ENCODE results near the gene RAB4B.
A peak's percentile ranks its signal among the peaks of the same experiment; 100 is the strongest.
"Not testable (repeated sequence)": the region's sequence is repeated elsewhere in the genome, so short reads cannot be mapped to it uniquely, and the experiment has no call there.

The RAB4B gene

GRCh38 chr19:40771101-40771862 is 6.8 kb upstream of the RAB4B start:
- not testable (repeated sequence) for H3K27me3 ChIP-seq (ENCODE audit: control insufficient read depth in 1 of 2, insufficient read depth in 2 of 2, low read length in 2 of 2); H3K36me3 ChIP-seq (ENCODE audit: insufficient read depth, low read length); H3K4me1 ChIP-seq (ENCODE audit: insufficient read depth, low read length); H3K9me3 ChIP-seq (ENCODE audit: low read length); H3K4me3 ChIP-seq (ENCODE audit: low read depth in 1 of 2, low read length in 2 of 2); H3K9ac ChIP-seq (ENCODE audit: low read length); H3K27ac ChIP-seq (ENCODE audit: low read depth, low read length)

DNA sequence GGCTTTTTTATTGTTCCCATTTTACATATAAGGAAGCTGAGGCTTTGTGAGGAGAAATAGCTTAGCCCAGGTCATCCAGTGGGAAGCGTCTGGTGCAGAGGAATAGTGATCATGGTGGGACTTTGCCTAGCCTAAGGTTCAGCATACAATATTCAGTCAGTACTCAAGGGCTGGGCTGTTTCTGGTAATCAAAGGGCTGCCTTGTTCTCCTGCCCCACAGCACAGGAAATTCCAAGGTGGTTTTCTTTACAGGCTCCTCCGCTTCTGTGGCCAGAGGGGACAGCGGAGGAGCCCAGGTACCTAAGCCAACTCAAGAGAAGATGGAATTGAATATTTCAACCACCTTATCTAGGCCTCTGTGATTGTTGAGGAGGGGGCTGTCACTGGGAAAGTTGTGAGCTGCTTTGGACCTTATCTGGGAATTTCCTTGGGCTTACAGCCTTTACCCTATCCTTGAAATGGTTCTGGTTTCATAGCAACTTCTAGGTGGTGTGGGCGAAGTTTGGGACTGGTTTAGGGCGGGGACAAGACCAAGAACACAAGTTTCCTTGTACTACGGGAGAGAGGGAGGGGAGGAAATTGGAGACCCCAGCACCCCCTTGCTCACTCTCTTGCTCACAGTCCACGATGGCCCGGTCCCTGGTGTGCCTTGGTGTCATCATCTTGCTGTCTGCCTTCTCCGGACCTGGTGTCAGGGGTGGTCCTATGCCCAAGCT is 3.0 kb upstream of the RAB4B start, which contains the start of gene MIA:
MIA (plus strand) TSS at position 606 of the 716 bp plus-strand sequence; CDS start at position 628, 22 bp downstream.
- H3K4me1 ChIP-seq (ENCODE audit: insufficient read depth, low read length), result peaks cover 17% of the 10 kb centered on the region
- no peak within 1 kb of the TSS for H3K27ac ChIP-seq (ENCODE audit: low read depth, low read length)
- H3K36me3 ChIP-seq (ENCODE audit: insufficient read depth, low read length), result no peaks in the 10 kb centered on the region
- H3K9ac ChIP-seq (ENCODE audit: low read length), result no peak within 1 kb of the TSS
- H3K9me3 ChIP-seq (ENCODE audit: low read length), result no peaks in the 10 kb centered on the region
- H3K4me3 ChIP-seq (ENCODE audit: low read depth in 1 of 2, low read length in 2 of 2), result no peak within 1 kb of the TSS
- H3K27me3 ChIP-seq (ENCODE audit: control insufficient read depth in 1 of 2, insufficient read depth in 2 of 2, low read length in 2 of 2), result no peaks in the 10 kb centered on the region

- Histone ChIP-seq H3K9ac (ENCODE audit: low read length) (no peak overlapping the region), H3K27ac (ENCODE audit: low read depth, low read length) (no peak overlapping the region), H3K9me3 (ENCODE audit: low read length) (no peaks in the 10 kb centered on the region), H3K36me3 (ENCODE audit: insufficient read depth, low read length) (no peaks in the 10 kb centered on the region), H3K4me3 (ENCODE audit: low read depth in 1 of 2, low read length in 2 of 2) (no peak overlapping the region), H3K27me3 (ENCODE audit: control insufficient read depth in 1 of 2, insufficient read depth in 2 of 2, low read length in 2 of 2) (no peaks in the 10 kb centered on the region), H3K4me1 (ENCODE audit: insufficient read depth, low read length) (peaks cover 17% of the 10 kb centered on the region)
Measured at GRCh38 chr19:40775632-40776022, 2.4 kb upstream of the RAB4B start.

- Histone ChIP-seq H3K9me3 (ENCODE audit: low read length) (no peaks in the 10 kb centered on the region), H3K4me3 (ENCODE audit: low read depth in 1 of 2, low read length in 2 of 2) (no peak overlapping the region), H3K9ac (ENCODE audit: low read length) (no peak overlapping the region), H3K27ac (ENCODE audit: low read depth, low read length) (no peak overlapping the region), H3K4me1 (ENCODE audit: insufficient read depth, low read length) (peaks cover 17% of the 10 kb centered on the region), H3K36me3 (ENCODE audit: insufficient read depth, low read length) (no peaks in the 10 kb centered on the region), H3K27me3 (ENCODE audit: control insufficient read depth in 1 of 2, insufficient read depth in 2 of 2, low read length in 2 of 2) (no peaks in the 10 kb centered on the region)
Measured at GRCh38 chr19:40776364-40776763, 1.7 kb upstream of the RAB4B start.

DNA sequence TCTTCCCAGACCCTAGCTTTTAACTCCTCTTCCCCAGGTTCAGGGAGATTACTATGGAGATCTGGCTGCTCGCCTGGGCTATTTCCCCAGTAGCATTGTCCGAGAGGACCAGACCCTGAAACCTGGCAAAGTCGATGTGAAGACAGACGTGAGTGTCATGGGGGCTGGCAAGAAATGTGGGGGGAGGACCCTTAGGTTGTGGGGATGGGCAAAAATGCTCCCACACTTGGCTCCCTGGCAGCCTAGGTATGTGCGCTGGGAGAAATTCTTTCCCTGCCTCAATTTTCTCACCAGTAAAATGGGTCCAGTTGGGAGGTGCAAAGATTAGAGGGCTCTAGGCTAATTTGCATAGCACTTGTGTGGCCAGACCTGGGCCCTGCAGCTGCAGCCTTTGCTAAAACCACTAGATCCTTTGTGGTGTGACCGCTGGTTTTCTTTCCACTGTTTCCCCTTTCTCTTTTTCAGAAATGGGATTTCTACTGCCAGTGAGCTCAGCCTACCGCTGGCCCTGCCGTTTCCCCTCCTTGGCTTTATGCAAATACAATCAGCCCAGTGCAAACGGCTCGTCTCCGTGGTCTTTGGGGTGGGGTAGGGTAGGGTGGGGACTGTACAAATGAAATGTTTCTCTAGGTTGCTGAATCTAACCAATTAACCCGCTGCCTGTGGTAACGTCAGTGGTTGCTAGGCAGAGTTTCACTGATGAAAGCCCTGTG is 959 bp upstream of the RAB4B start:
- Histone ChIP-seq H3K9me3 (ENCODE audit: low read length) (no peaks in the 10 kb centered on the region), H3K27me3 (ENCODE audit: control insufficient read depth in 1 of 2, insufficient read depth in 2 of 2, low read length in 2 of 2) (no peaks in the 10 kb centered on the region), H3K9ac (ENCODE audit: low read length) (peak overlapping the region; percentile 69), H3K27ac (ENCODE audit: low read depth, low read length) (peak overlapping the region; percentile 99), H3K36me3 (ENCODE audit: insufficient read depth, low read length) (no peaks in the 10 kb centered on the region), H3K4me1 (ENCODE audit: insufficient read depth, low read length) (peaks cover 17% of the 10 kb centered on the region), H3K4me3 (ENCODE audit: low read depth in 1 of 2, low read length in 2 of 2) (peak overlapping the region; percentile 59 to 94)

GRCh38 chr19:40777645-40777936 is 456 bp upstream of the RAB4B start:
- Histone ChIP-seq H3K9me3 (ENCODE audit: low read length) (no peaks in the 10 kb centered on the region), H3K4me1 (ENCODE audit: insufficient read depth, low read length) (peaks cover 17% of the 10 kb centered on the region), H3K27ac (ENCODE audit: low read depth, low read length) (peak overlapping the region; percentile 99), H3K4me3 (ENCODE audit: low read depth in 1 of 2, low read length in 2 of 2) (peak overlapping the region; percentile 59 to 94), H3K36me3 (ENCODE audit: insufficient read depth, low read length) (no peaks in the 10 kb centered on the region), H3K27me3 (ENCODE audit: control insufficient read depth in 1 of 2, insufficient read depth in 2 of 2, low read length in 2 of 2) (no peaks in the 10 kb centered on the region), H3K9ac (ENCODE audit: low read length) (peak overlapping the region; percentile 69)

- H3K4me1 ChIP-seq (ENCODE audit: insufficient read depth, low read length), result peaks cover 17% of the 10 kb centered on the region
- peak overlapping the region; percentile 35 to 94 for H3K4me3 ChIP-seq (ENCODE audit: low read depth in 1 of 2, low read length in 2 of 2)
- no peaks in the 10 kb centered on the region for H3K36me3 ChIP-seq (ENCODE audit: insufficient read depth, low read length)
- H3K9me3 ChIP-seq (ENCODE audit: low read length), result no peaks in the 10 kb centered on the region
- H3K9ac ChIP-seq (ENCODE audit: low read length), result no peak overlapping the region
- no peaks in the 10 kb centered on the region for H3K27me3 ChIP-seq (ENCODE audit: control insufficient read depth in 1 of 2, insufficient read depth in 2 of 2, low read length in 2 of 2)
- H3K27ac ChIP-seq (ENCODE audit: low read depth, low read length), result peak overlapping the region; percentile 59
Measured at GRCh38 chr19:40778706-40779284, 748 bp downstream of the RAB4B start.

DNA sequence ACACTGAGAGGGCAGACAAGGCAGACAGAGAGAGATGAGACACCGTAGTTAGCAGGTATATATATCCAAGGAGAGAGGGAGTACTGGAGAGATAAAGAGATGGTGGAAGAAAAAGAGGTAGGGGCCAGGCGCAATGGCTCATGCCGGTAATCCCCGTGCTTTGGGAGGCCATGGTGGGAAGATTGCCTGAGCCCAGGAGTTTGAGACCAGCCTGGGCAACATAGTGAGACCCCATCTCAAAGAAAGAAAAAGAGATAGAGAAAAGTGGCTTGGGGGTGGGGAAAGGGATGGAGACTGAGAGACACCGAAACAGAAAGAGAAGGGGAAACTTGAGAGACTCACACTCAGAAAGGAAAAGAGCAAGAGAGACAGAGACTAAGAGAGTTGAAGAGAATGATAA is 2.5 kb downstream of the RAB4B start:
- Histone ChIP-seq H3K36me3 (ENCODE audit: insufficient read depth, low read length) (no peaks in the 10 kb centered on the region), H3K27ac (ENCODE audit: low read depth, low read length) (no peak overlapping the region), H3K9me3 (ENCODE audit: low read length) (no peaks in the 10 kb centered on the region), H3K4me1 (ENCODE audit: insufficient read depth, low read length) (peaks cover 17% of the 10 kb centered on the region), H3K9ac (ENCODE audit: low read length) (no peak overlapping the region), H3K4me3 (ENCODE audit: low read depth in 1 of 2, low read length in 2 of 2) (no peak overlapping the region), H3K27me3 (ENCODE audit: control insufficient read depth in 1 of 2, insufficient read depth in 2 of 2, low read length in 2 of 2) (no peaks in the 10 kb centered on the region)

- H3K27me3 ChIP-seq (ENCODE audit: control insufficient read depth in 1 of 2, insufficient read depth in 2 of 2, low read length in 2 of 2), result no peaks in the 10 kb centered on the region
- H3K27ac ChIP-seq (ENCODE audit: low read depth, low read length), result no peak overlapping the region
- peaks cover 17% of the 10 kb centered on the region for H3K4me1 ChIP-seq (ENCODE audit: insufficient read depth, low read length)
- no peaks in the 10 kb centered on the region for H3K9me3 ChIP-seq (ENCODE audit: low read length)
- no peaks in the 10 kb centered on the region for H3K36me3 ChIP-seq (ENCODE audit: insufficient read depth, low read length)
- H3K9ac ChIP-seq (ENCODE audit: low read length), result no peak overlapping the region
- no peak overlapping the region for H3K4me3 ChIP-seq (ENCODE audit: low read depth in 1 of 2, low read length in 2 of 2)
Measured at GRCh38 chr19:40781140-40781539, 3.1 kb downstream of the RAB4B start.

DNA sequence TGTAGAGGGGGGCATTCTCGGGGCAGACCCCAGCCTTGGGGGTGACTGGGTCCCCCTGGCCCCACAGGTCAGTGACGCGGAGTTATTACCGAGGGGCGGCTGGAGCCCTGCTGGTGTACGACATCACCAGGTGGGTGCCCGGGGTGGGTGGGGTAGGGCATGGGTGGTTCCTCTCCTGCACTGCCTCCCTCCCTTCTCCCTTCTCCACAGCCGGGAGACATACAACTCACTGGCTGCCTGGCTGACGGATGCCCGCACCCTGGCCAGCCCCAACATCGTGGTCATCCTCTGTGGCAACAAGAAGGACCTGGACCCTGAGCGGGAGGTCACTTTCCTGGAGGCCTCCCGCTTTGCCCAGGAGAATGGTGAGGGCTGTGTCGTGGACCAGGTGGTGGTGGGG is 5.7 kb downstream of the RAB4B start:
- H3K27me3 ChIP-seq (ENCODE audit: control insufficient read depth in 1 of 2, insufficient read depth in 2 of 2, low read length in 2 of 2), result no peaks in the 10 kb centered on the region
- no peak overlapping the region for H3K27ac ChIP-seq (ENCODE audit: low read depth, low read length)
- no peaks in the 10 kb centered on the region for H3K9me3 ChIP-seq (ENCODE audit: low read length)
- no peak overlapping the region for H3K4me3 ChIP-seq (ENCODE audit: low read depth in 1 of 2, low read length in 2 of 2)
- peaks cover 7% of the 10 kb centered on the region for H3K4me1 ChIP-seq (ENCODE audit: insufficient read depth, low read length)
- no peak overlapping the region for H3K9ac ChIP-seq (ENCODE audit: low read length)
- H3K36me3 ChIP-seq (ENCODE audit: insufficient read depth, low read length), result peaks cover 6% of the 10 kb centered on the region

GRCh38 chr19:40784146-40784545 is 6.1 kb downstream of the RAB4B start:
- H3K4me3 ChIP-seq (ENCODE audit: low read depth in 1 of 2, low read length in 2 of 2); H3K4me1 ChIP-seq (ENCODE audit: insufficient read depth, low read length): not testable (repeated sequence)

More at GRCh38 chr19:40784146-40784545, 6.1 kb downstream of the RAB4B start:
- H3K9ac ChIP-seq (ENCODE audit: low read length); H3K27ac ChIP-seq (ENCODE audit: low read depth, low read length); H3K27me3 ChIP-seq (ENCODE audit: control insufficient read depth in 1 of 2, insufficient read depth in 2 of 2, low read length in 2 of 2); H3K9me3 ChIP-seq (ENCODE audit: low read length); H3K36me3 ChIP-seq (ENCODE audit: insufficient read depth, low read length): not testable (repeated sequence)

Measured in muscle layer of colon (tissue), 2 donors.